RWPE2 (cell line): ENCODE results near the gene NECAB2.

Experiments used
- ATAC-seq: fragments of 200-7000 bp; cut with Tn5 transposase; 3 replicates; pipeline ENCODE4 v1.9.1; 2021; ENCODE audit warnings: low read depth
- DNase-seq: peaks from one replicate; pipeline ENCODE4 v3.0.0-alpha.2; 2020; ENCODE audit warnings: low spot score
- H3K27ac ChIP-seq: fragments of 450-650 bp; 2 replicates; pipeline ENCODE4 v1.5.1; 2017; ENCODE audit warnings: mild to moderate bottlenecking; ENCODE audit not compliant: poor library complexity, severe bottlenecking
- H3K27me3 ChIP-seq: fragments of 250-450 bp; sonication (Bioruptor Pico); 2 replicates; pipeline ENCODE4 v1.5.1; 2021; ENCODE audit warnings: mild to moderate bottlenecking, moderate library complexity; ENCODE audit not compliant: insufficient read depth, poor library complexity, severe bottlenecking
- H3K36me3 ChIP-seq: fragments of 250-450 bp; sonication (Bioruptor Pico); 2 replicates; pipeline ENCODE4 v1.5.1; 2020; ENCODE audit warnings: low read depth, mild to moderate bottlenecking, moderate library complexity
- H3K4me1 ChIP-seq: fragments of 250-450 bp; sonication (Bioruptor Pico); 2 replicates; pipeline ENCODE4 v1.5.1; 2021; ENCODE audit warnings: mild to moderate bottlenecking, moderate library complexity; ENCODE audit not compliant: insufficient read depth, poor library complexity, severe bottlenecking
- H3K4me3 ChIP-seq: fragments of 250-450 bp; sonication (Bioruptor Pico); 2 replicates; pipeline ENCODE4 v1.5.1; 2021; ENCODE audit warnings: mild to moderate bottlenecking, moderate library complexity; ENCODE audit not compliant: severe bottlenecking
- H3K9me3 ChIP-seq: fragments of 250-450 bp; sonication (Bioruptor Pico); 2 replicates; pipeline ENCODE4 v1.5.1; 2021; ENCODE audit warnings: mild to moderate bottlenecking, moderate library complexity; ENCODE audit not compliant: severe bottlenecking
- TF ChIP-seq, protein P1 (sequence below): fragments of 450-650 bp; IDR thresholded peaks from one replicate; pipeline ENCODE4 v1.5.1; 2017; ENCODE audit warnings: mild to moderate bottlenecking, moderate library complexity; ENCODE audit not compliant: poor library complexity, severe bottlenecking

The NECAB2 gene

DNA sequence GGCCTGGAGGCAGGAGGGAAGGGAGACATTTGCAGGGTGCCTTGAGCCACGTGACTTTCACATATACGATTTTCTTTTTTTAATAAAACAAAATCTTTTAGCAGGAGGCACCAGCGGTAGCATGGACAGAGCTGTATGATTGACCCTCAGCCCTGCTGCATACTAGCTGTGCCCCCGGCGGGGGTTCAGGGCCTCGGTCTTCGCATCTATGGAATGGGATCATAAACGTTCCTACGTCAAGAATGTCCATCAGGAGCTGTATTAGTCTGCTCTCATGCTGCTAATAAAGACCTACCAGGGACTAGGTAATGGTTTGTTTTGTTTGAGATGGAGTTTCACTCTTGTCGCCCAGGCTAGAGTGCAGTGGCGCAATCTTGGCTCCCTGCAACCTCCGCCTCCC, 47.4 kb downstream of the NECAB2 start:
- ATAC-seq (no peak), DNase-seq (no peak)
- TF ChIP-seq, protein P1, sequence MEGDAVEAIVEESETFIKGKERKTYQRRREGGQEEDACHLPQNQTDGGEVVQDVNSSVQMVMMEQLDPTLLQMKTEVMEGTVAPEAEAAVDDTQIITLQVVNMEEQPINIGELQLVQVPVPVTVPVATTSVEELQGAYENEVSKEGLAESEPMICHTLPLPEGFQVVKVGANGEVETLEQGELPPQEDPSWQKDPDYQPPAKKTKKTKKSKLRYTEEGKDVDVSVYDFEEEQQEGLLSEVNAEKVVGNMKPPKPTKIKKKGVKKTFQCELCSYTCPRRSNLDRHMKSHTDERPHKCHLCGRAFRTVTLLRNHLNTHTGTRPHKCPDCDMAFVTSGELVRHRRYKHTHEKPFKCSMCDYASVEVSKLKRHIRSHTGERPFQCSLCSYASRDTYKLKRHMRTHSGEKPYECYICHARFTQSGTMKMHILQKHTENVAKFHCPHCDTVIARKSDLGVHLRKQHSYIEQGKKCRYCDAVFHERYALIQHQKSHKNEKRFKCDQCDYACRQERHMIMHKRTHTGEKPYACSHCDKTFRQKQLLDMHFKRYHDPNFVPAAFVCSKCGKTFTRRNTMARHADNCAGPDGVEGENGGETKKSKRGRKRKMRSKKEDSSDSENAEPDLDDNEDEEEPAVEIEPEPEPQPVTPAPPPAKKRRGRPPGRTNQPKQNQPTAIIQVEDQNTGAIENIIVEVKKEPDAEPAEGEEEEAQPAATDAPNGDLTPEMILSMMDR: no peak
- Histone ChIP-seq H3K27ac (no peak overlapping the region), H3K27me3 (no peaks in the 10 kb centered on the region), H3K4me3 (no peak overlapping the region), H3K4me1 (no peaks in the 10 kb centered on the region), H3K36me3 (no peaks in the 10 kb centered on the region), H3K9me3 (no peaks in the 10 kb centered on the region)

DNA sequence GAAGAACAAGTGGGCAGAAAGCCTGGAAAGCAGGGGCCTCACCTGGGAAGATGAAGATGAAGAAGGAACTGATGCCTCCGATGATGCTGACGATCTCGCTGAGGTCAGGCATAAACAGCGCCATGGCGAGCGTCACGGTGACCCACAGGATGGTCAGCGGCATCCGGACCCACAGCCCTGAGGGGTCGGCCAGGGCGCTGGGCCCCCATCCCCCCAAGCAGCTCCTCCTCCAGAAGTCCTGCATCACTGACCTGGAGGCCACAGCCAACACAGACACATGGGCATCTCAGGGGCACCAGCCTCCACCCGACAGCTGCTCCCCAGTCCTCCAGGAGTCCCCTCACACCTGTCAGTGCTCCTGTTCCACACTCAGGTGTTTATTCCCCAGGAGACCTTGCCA, 48.4 kb downstream of the NECAB2 start:
- DNase-seq (no peak), ATAC-seq (no peak)
- Histone ChIP-seq H3K4me3 (no peak overlapping the region), H3K9me3 (no peaks in the 10 kb centered on the region), H3K27ac (no peak overlapping the region), H3K27me3 (no peaks in the 10 kb centered on the region), H3K4me1 (no peaks in the 10 kb centered on the region), H3K36me3 (no peaks in the 10 kb centered on the region)
- TF ChIP-seq, protein P1: no peak

DNA sequence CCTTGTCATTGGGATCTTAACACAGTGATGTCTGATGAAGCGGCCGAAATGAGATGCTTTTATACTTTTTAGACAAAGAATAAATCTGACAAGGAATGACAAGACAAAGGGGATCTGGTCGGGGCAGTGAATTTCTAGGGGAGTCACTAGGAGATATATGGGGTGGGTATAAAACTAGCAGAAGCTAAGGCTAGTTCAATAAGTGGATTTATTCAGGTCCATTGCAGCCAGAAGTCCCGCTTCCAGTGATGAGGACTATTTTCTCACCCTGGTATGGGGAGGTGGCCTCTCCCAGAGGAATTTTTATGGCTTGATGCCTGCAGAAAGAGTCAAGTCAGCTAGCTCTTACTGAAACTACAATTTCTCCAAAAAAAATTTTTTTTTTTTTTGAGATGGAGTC, 50.7 kb downstream of the NECAB2 start:
- no peak for DNase-seq
- TF ChIP-seq, protein P1: no peak
- H3K4me1 ChIP-seq: peaks cover 8% of the 10 kb centered on the region
- H3K27me3 ChIP-seq: no peaks in the 10 kb centered on the region
- no peaks in the 10 kb centered on the region for H3K36me3 ChIP-seq
- H3K4me3 ChIP-seq: no peak overlapping the region
- H3K27ac ChIP-seq: no peak overlapping the region
- H3K9me3 ChIP-seq: no peaks in the 10 kb centered on the region
- no peak for ATAC-seq

DNA sequence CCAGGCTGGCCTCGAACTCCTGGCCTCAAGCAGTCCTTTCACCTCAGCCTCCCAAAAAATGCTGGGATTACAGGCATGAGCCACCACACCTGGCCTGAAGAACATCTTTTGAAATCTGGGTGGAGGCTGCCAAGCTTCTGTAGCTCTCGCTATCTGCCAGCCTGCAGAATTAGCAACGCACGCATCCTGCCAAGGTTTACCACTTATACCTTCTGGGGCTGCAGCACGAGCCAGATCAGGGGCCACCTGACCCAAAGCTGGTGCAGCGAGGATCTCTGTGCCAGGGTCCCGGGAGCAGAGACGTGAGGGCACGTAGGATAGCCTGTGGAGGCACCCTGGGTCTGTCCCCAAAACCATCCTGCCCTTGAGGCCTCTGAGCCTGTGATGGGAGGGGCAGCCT, 52.3 kb downstream of the NECAB2 start:
- no peak overlapping the region for H3K27ac ChIP-seq
- no peaks in the 10 kb centered on the region for H3K27me3 ChIP-seq
- no peak overlapping the region for H3K4me3 ChIP-seq
- H3K9me3 ChIP-seq: peaks cover 3% of the 10 kb centered on the region
- DNase-seq: no peak
- peaks cover 21% of the 10 kb centered on the region for H3K4me1 ChIP-seq
- TF ChIP-seq, protein P1: no peak
- no peaks in the 10 kb centered on the region for H3K36me3 ChIP-seq
- no peak for ATAC-seq

DNA sequence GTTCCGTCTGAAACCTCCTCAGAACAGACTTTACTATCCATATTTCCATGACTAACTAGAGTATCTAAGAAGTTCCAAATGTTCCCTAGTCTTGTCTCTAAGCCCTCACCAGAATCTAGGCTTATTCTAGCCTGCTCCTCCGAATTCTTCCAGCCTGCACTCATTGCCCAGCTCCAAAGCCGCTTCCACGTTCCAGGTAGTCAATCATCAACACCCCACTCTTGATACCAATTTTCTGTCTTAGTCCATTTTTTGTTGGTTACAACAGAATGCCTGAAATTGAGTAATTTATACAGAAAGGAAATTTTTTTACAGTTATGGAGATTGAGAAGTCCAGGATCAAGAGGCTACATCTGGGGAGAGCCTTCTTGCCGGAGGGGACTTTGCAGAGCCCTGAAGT, 53.4 kb downstream of the NECAB2 start:
- TF ChIP-seq, protein P1: no peak
- H3K9me3 ChIP-seq: peaks cover 3% of the 10 kb centered on the region
- peaks cover 21% of the 10 kb centered on the region for H3K4me1 ChIP-seq
- no peak overlapping the region for H3K27ac ChIP-seq
- DNase-seq: no peak
- H3K27me3 ChIP-seq: no peaks in the 10 kb centered on the region
- ATAC-seq: no peak
- H3K4me3 ChIP-seq: no peak overlapping the region
- no peaks in the 10 kb centered on the region for H3K36me3 ChIP-seq
